ENCODE results near the gene MLIP. TPM values are rescaled to one million over a fixed set of nuclear protein-coding genes. Genes with fewer than 3 reads are reported as not detected.

Gene MLIP
- total and polyA plus RNA-seq, 2 of the 8 experiments (the other 6 are each of a cell fraction or from before 2014, with no cell fraction given): not detected

DNA sequence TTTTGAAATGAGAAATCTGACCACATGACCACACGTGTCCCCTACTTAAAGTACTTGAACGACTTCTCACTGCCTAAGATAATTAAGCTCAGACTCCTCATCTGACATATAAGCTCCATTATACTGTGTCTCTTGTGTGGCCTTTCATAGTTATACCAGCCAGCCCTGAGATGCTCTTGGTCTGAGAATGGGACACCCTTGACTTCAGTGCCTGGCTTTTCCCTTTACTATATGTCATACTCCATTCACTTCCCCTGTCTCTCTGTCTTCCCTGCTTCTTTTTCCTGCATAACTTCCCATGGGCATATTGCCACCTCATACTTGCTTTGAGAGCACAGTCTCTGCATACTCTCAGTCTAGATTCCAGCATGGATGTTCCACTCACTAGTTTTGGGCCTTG lies 143.6 kb downstream of the MLIP start:
- CTCF ChIA-PET (ENCODE audit: partially characterized antibody): interaction anchor here (2.2 to 4.4 kb wide), 2 partner anchors 10 to 12 kb away, joined by 20 to 22 read pairs; no protein-coding TSS in a partner anchor
- Histone ChIP-seq H3K14ac (ENCODE audit: insufficient read length) (no peak overlapping the region), H3K79me1 (ENCODE audit: low read depth, low read length) (no peaks in the 10 kb centered on the region), H2BK15ac (ENCODE audit: low read length) (no peak overlapping the region), H3K4me1 (replicated peaks in 1 of 4; ENCODE audit: control insufficient read depth in 3 of 4, insufficient read depth in 4 of 4, low read length in 3 of 4) (no peaks in the 10 kb centered on the region), H3K9me3 (ENCODE audit: insufficient read depth in 2 of 2, low read depth in 1 of 2, low read length in 1 of 2) (no peaks in the 10 kb centered on the region), H3K4me2 (ENCODE audit: insufficient read depth in 1 of 2, low read depth in 2 of 2, low read length in 2 of 2) (no peak overlapping the region), H3K23ac (ENCODE audit: insufficient read length) (no peak overlapping the region), H3K27ac (ENCODE audit: low read depth, low read length) (no peak overlapping the region), H4K5ac (ENCODE audit: insufficient read length, low read depth, low read length) (no peak overlapping the region), H2BK120ac (replicated peaks; ENCODE audit: low read depth, low read length) (no peak overlapping the region), H3K18ac (ENCODE audit: extremely low read depth, low read length) (no peak overlapping the region), H2BK12ac (ENCODE audit: low read depth, low read length) (no peak overlapping the region), H4K20me1 (replicated peaks in 1 of 2; ENCODE audit: control insufficient read depth in 1 of 2, insufficient read depth in 2 of 2, low read length in 2 of 2) (no peaks in the 10 kb centered on the region), H2BK5ac (ENCODE audit: low read depth, low read length) (no peak overlapping the region), H2AFZ (ENCODE audit: low read length) (no peak overlapping the region), H3K56ac (replicated peaks; ENCODE audit: insufficient read length, low read depth, low read length) (no peak overlapping the region), H3K4me3 (ENCODE audit: extremely low read depth in 1 of 4, insufficient read depth in 2 of 4, low read depth in 3 of 4, low read length in 4 of 4) (no peak overlapping the region), H4K91ac (replicated peaks; ENCODE audit: insufficient read length, low read length) (no peak overlapping the region), H3K36me3 (ENCODE audit: control insufficient read depth in 2 of 4, insufficient read depth in 4 of 4, low read length in 3 of 4) (no peaks in the 10 kb centered on the region), H2AK5ac (ENCODE audit: low read depth, low read length) (no peak overlapping the region), H3K27me3 (replicated peaks in 1 of 4; ENCODE audit: control insufficient read depth in 3 of 4, extremely low read depth in 1 of 4, insufficient read depth in 3 of 4, low read length in 3 of 4) (no peaks in the 10 kb centered on the region), H4K8ac (ENCODE audit: extremely low read depth, insufficient read depth, low read length) (no peak overlapping the region), H3K23me2 (ENCODE audit: low read depth, low read length) (no peaks in the 10 kb centered on the region), H2BK20ac (ENCODE audit: low read length) (no peak overlapping the region), H3K4ac (replicated peaks; ENCODE audit: insufficient read length, low read depth, low read length) (no peak overlapping the region), H3K79me2 (ENCODE audit: control insufficient read depth in 1 of 2, insufficient read depth in 2 of 2, low read length in 2 of 2) (no peaks in the 10 kb centered on the region), H3K9ac (replicated peaks in 1 of 4; ENCODE audit: extremely low read depth in 1 of 4, low read depth in 3 of 4, low read length in 3 of 4) (no peak overlapping the region)
- POLR2A ChIA-PET (ENCODE audit: partially characterized antibody): no interaction called here
- FAIRE-seq: no peak
- no peak for DNase-seq (ENCODE audit: low read depth in 1 of 2, low spot score in 2 of 2)
- TF ChIP-seq NANOG (IDR thresholded peaks at IDR 0.05; ENCODE audit: insufficient read depth, low read depth, low read length, poor library complexity, severe bottlenecking) (no peak), SUZ12 (IDR thresholded peaks at IDR 0.05; ENCODE audit: low read length) (no peak), NRF1 (IDR thresholded peaks at IDR 0.05; ENCODE audit: low read depth, low read length) (no peak)
- WGBS, 2 experiments (ENCODE audit: extremely low coverage in 1 of 2, insufficient coverage in 1 of 2, insufficient read length in 1 of 2, insufficient replicate concordance in 2 of 2, low coverage in 1 of 2, low lambda C conversion rate in 2 of 2, missing lambda C conversion rate in 1 of 2): 84% methylated on average over 2 of the region's 2 CpGs; no CpG with 5 or more reads in 1 of the 2 experiments
